Neural crest cell (in vitro differentiated cells): ENCODE measurements around the gene RBM4B. TPM values are rescaled to one million over a fixed set of nuclear protein-coding genes. Genes with fewer than 3 reads are reported as not detected.

Experiments
- DNase-seq: peaks from one replicate; pipeline ENCODE4 v3.0.0; 2021; ENCODE audit warnings: low read depth, mixed read lengths, low spot score
- H3K27ac Mint-ChIP-seq: one replicate; pipeline ENCODE4 v1.8.0; 2021; ENCODE audit warnings: mild to moderate bottlenecking, mixed read lengths; ENCODE audit not compliant: unreplicated experiment
- H3K27me3 Mint-ChIP-seq: 2 replicates; pipeline ENCODE4 v1.8.0; 2021; ENCODE audit warnings: low read depth, mild to moderate bottlenecking, mixed read lengths
- H3K36me3 Mint-ChIP-seq: 2 replicates; pipeline ENCODE4 v1.8.0; 2021; ENCODE audit warnings: low read depth, mild to moderate bottlenecking, mixed read lengths
- H3K4me1 Mint-ChIP-seq: 2 replicates; pipeline ENCODE4 v1.8.0; 2021; ENCODE audit warnings: mixed read lengths
- H3K4me3 Mint-ChIP-seq: one replicate; pipeline ENCODE4 v1.8.0; 2021; ENCODE audit warnings: mild to moderate bottlenecking, mixed read lengths
- H3K9me3 Mint-ChIP-seq: 2 replicates; pipeline ENCODE4 v1.8.0; 2021; ENCODE audit warnings: mixed read lengths
- total RNA-seq: library from RNA; stranded (reverse); gene quantifications from 2 replicates; pipeline ENCODE4 v1.2.1, GENCODE V29; 2021
- TF ChIP-seq, protein P1 (sequence below): fragments of 200-600 bp; sonication (generic); conservative IDR thresholded peaks from 2 replicates; pipeline ENCODE4 v1.5.0; 2021; ENCODE audit warnings: antibody characterized with exemption, mild to moderate bottlenecking

Gene RBM4B
- total RNA-seq, 1 donor from 2014 or later = 61.9 TPM

DNA sequence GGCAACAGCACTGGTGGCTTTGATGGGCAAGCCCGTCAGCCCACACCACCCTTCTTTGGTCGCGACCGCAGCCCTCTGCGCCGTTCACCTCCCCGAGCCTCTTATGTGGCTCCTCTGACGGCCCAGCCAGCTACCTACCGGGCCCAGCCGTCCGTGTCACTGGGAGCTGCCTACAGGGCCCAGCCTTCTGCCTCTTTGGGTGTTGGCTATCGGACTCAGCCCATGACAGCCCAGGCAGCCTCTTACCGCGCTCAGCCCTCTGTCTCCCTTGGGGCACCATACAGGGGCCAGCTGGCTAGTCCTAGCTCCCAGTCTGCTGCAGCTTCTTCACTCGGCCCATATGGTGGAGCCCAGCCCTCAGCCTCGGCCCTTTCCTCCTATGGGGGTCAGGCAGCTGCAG, 53.2 kb downstream of the RBM4B start:
- Mint-ChIP-seq H3K9me3 (no peaks in the 10 kb centered on the region), H3K27ac (no peak overlapping the region), H3K4me1 (peaks cover 15% of the 10 kb centered on the region), H3K36me3 (peaks cover 29% of the 10 kb centered on the region), H3K4me3 (no peak overlapping the region), H3K27me3 (no peaks in the 10 kb centered on the region)
- DNase-seq = no peak
- TF ChIP-seq, protein P1, sequence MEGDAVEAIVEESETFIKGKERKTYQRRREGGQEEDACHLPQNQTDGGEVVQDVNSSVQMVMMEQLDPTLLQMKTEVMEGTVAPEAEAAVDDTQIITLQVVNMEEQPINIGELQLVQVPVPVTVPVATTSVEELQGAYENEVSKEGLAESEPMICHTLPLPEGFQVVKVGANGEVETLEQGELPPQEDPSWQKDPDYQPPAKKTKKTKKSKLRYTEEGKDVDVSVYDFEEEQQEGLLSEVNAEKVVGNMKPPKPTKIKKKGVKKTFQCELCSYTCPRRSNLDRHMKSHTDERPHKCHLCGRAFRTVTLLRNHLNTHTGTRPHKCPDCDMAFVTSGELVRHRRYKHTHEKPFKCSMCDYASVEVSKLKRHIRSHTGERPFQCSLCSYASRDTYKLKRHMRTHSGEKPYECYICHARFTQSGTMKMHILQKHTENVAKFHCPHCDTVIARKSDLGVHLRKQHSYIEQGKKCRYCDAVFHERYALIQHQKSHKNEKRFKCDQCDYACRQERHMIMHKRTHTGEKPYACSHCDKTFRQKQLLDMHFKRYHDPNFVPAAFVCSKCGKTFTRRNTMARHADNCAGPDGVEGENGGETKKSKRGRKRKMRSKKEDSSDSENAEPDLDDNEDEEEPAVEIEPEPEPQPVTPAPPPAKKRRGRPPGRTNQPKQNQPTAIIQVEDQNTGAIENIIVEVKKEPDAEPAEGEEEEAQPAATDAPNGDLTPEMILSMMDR = no peak

GRCh38 chr11:66619080-66619554, 58.6 kb downstream of the RBM4B start:
- H3K36me3 Mint-ChIP-seq = peaks cover 17% of the 10 kb centered on the region
- H3K27ac Mint-ChIP-seq = peak overlapping the region; percentile 65
- DNase-seq = no peak
- no peaks in the 10 kb centered on the region for H3K27me3 Mint-ChIP-seq
- H3K9me3 Mint-ChIP-seq = no peaks in the 10 kb centered on the region
- peak overlapping the region; percentile 99 for H3K4me3 Mint-ChIP-seq
- TF ChIP-seq, protein P1 = no peak
- peaks cover 48% of the 10 kb centered on the region for H3K4me1 Mint-ChIP-seq

- H3K4me3 Mint-ChIP-seq = peak overlapping the region; percentile 99
- peaks cover 42% of the 10 kb centered on the region for H3K4me1 Mint-ChIP-seq
- no peaks in the 10 kb centered on the region for H3K9me3 Mint-ChIP-seq
- TF ChIP-seq, protein P1 = no peak
- H3K27me3 Mint-ChIP-seq = no peaks in the 10 kb centered on the region
- DNase-seq = no peak
- peak overlapping the region; percentile 99 for H3K27ac Mint-ChIP-seq
- H3K36me3 Mint-ChIP-seq = peaks cover 12% of the 10 kb centered on the region
These were observed 60.4 kb downstream of the RBM4B start for GRCh38 chr11:66617155-66617834.

- DNase-seq = peak; percentile 95
- Mint-ChIP-seq H3K9me3 (no peaks in the 10 kb centered on the region), H3K27ac (peak within 1 kb of the TSS; percentile 99), H3K27me3 (no peaks in the 10 kb centered on the region), H3K4me1 (peaks cover 42% of the 10 kb centered on the region), H3K36me3 (peaks cover 12% of the 10 kb centered on the region), H3K4me3 (peak within 1 kb of the TSS; percentile 99)
- TF ChIP-seq, protein P1 = no peak
These were observed 61.1 kb downstream of the RBM4B start, which contains the start of gene RBM14 for GRCh38 chr11:66616379-66617154. Gene RBM14, plus strand, starts transcription at chr11:66616630. Its CDS starts 91 bp downstream, at chr11:66616721.

Other genes with a start within 250 kb of the RBM4B start
- 91.4 and 92.7 TPM in 2 replicates for gene MRPL11, start 239.0 kb downstream of the RBM4B start, total RNA-seq
- gene PELI3, start 211.0 kb downstream of the RBM4B start, total RNA-seq = 13.3 and 13.6 TPM in 2 replicates
- 66.8 and 68.9 TPM in 2 replicates for gene DPP3, start 197.5 kb downstream of the RBM4B start, total RNA-seq
- gene BBS1, start 167.3 kb downstream of the RBM4B start, total RNA-seq = 54.7 and 56.1 TPM in 2 replicates
- 7.3 and 7.7 TPM in 2 replicates for gene ZDHHC24, start 131.8 kb downstream of the RBM4B start, total RNA-seq
- 0.16 and 0.35 TPM in 2 replicates for gene ACTN3, start 131.0 kb downstream of the RBM4B start, total RNA-seq
- not detected in 2 replicates for gene CTSF, start 109.3 kb downstream of the RBM4B start, total RNA-seq
- 0.93 and 1.1 TPM in 2 replicates for gene CCDC87, start 84.8 kb downstream of the RBM4B start, total RNA-seq
- 47.2 and 49.8 TPM in 2 replicates for gene CCS, start 84.7 kb downstream of the RBM4B start, total RNA-seq
- 157 and 160 TPM in 2 replicates for gene RBM14, start 61.3 kb downstream of the RBM4B start, total RNA-seq
- 268 and 269 TPM in 2 replicates for gene RBM4, start 39.2 kb downstream of the RBM4B start, total RNA-seq
- 34.1 and 43.6 TPM in 2 replicates for gene SPTBN2, start 51.3 kb upstream of the RBM4B start, total RNA-seq
- 34.3 and 35.8 TPM in 2 replicates for gene RCE1, start 165.6 kb upstream of the RBM4B start, total RNA-seq
- 36.2 and 37.2 TPM in 2 replicates for gene LRFN4, start 179.2 kb upstream of the RBM4B start, total RNA-seq